ENCODE results near the gene SP1. TPM values are rescaled to one million over a fixed set of nuclear protein-coding genes. Genes with fewer than 3 reads are reported as not detected.
"Not testable (repeated sequence)": the region's sequence is repeated elsewhere in the genome, so short reads cannot be mapped to it uniquely, and the experiment has no call there.

SP1 gene
- total RNA-seq, 1 donor from 2014 or later = 69.5 TPM

DNA sequence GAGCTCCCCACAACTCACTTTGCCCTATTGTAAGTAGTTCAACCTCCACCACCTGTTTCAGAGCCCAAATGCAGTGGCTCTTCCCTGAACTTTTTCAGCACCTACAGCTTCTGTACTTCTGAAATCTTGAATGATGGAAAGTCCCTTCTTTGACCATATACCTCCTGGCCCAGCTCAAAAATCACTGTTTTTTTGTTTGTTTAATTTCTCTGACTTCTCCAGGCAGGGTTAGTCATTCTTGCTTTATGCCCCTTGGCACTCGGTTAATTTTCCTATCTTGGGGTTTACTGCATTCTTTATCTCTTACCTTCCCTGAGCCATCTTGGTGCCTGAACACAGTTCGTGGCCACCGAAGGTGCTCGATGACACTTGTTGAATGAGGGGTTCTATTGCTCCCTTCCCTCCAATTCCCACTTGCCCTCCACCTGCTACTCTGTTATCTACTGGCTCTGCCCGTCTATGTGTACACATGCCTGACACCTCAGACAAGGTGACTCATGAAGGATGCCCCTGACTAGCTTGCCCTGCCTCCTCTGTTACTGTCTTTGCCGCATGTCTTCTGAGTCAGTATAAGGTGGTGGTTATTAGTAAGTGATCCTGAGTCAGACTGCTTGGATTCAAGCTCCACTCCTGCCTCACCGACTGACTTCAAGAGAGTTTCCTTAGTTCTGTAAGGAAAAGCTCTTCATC is 48.1 kb downstream of the SP1 start:
- H3K4me1 Mint-ChIP-seq (ENCODE audit: unreplicated experiment) = no peaks in the 10 kb centered on the region
- no peak for TF ChIP-seq CTCF (IDR thresholded peaks at IDR 0.05; ENCODE audit: unreplicated experiment)
- no peaks in the 10 kb centered on the region for H3K27me3 Mint-ChIP-seq (ENCODE audit: unreplicated experiment)
- no peaks in the 10 kb centered on the region for H3K36me3 Mint-ChIP-seq (ENCODE audit: low read depth, unreplicated experiment)
- DNase-seq (ENCODE audit: low spot score) = no peak
- H3K4me3 Mint-ChIP-seq (ENCODE audit: unreplicated experiment) = no peak overlapping the region
- peak overlapping the region; percentile 46 for H3K27ac Mint-ChIP-seq (ENCODE audit: unreplicated experiment)
- no peaks in the 10 kb centered on the region for H3K9me3 Mint-ChIP-seq (ENCODE audit: unreplicated experiment)

DNA sequence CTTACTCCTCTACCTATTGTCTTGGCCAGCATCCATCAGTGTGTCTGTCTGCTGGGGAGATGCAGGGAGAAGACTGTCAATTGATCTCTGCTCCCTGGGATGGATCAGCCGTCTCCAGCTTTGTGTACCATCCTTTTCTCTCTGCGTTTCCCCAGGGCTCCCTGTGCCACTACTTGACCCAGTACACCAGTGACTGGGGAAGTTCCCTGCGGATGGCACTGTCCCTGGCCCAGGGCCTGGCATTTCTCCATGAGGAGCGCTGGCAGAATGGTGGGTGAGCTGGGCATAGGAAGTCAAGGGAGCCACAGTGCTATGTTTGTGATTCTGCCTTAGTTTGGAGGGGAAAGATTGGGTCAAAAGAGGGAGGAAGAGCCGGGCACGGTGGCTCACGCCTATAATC is 48.8 kb downstream of the SP1 start:
- Mint-ChIP-seq H3K4me3 (ENCODE audit: unreplicated experiment) (no peak overlapping the region), H3K4me1 (ENCODE audit: unreplicated experiment) (no peaks in the 10 kb centered on the region), H3K36me3 (ENCODE audit: low read depth, unreplicated experiment) (no peaks in the 10 kb centered on the region), H3K27me3 (ENCODE audit: unreplicated experiment) (no peaks in the 10 kb centered on the region), H3K27ac (ENCODE audit: unreplicated experiment) (no peak overlapping the region), H3K9me3 (ENCODE audit: unreplicated experiment) (no peaks in the 10 kb centered on the region)
- no peak for TF ChIP-seq CTCF (IDR thresholded peaks at IDR 0.05; ENCODE audit: unreplicated experiment)
- no peak for DNase-seq (ENCODE audit: low spot score)

GRCh38 chr12:53430116-53430515 is 50.1 kb downstream of the SP1 start:
- H3K27me3 Mint-ChIP-seq (ENCODE audit: unreplicated experiment) = no peaks in the 10 kb centered on the region
- no peak for TF ChIP-seq CTCF (IDR thresholded peaks at IDR 0.05; ENCODE audit: unreplicated experiment)

GRCh38 chr12:53431187-53431586 is 51.2 kb downstream of the SP1 start:
- Mint-ChIP-seq H3K4me1 (ENCODE audit: unreplicated experiment) (no peaks in the 10 kb centered on the region), H3K27ac (ENCODE audit: unreplicated experiment) (no peak overlapping the region), H3K4me3 (ENCODE audit: unreplicated experiment) (no peak overlapping the region), H3K27me3 (ENCODE audit: unreplicated experiment) (no peaks in the 10 kb centered on the region), H3K9me3 (ENCODE audit: unreplicated experiment) (no peaks in the 10 kb centered on the region), H3K36me3 (ENCODE audit: low read depth, unreplicated experiment) (no peaks in the 10 kb centered on the region)
- DNase-seq (ENCODE audit: low spot score) = no peak
- no peak for TF ChIP-seq CTCF (IDR thresholded peaks at IDR 0.05; ENCODE audit: unreplicated experiment)

More at GRCh38 chr12:53430116-53430515, 50.1 kb downstream of the SP1 start:
- DNase-seq (ENCODE audit: low spot score) = no peak
- Mint-ChIP-seq H3K36me3 (ENCODE audit: low read depth, unreplicated experiment) (no peaks in the 10 kb centered on the region), H3K4me3 (ENCODE audit: unreplicated experiment) (no peak overlapping the region), H3K4me1 (ENCODE audit: unreplicated experiment) (no peaks in the 10 kb centered on the region), H3K9me3 (ENCODE audit: unreplicated experiment) (no peaks in the 10 kb centered on the region), H3K27ac (ENCODE audit: unreplicated experiment) (no peak overlapping the region)

DNA sequence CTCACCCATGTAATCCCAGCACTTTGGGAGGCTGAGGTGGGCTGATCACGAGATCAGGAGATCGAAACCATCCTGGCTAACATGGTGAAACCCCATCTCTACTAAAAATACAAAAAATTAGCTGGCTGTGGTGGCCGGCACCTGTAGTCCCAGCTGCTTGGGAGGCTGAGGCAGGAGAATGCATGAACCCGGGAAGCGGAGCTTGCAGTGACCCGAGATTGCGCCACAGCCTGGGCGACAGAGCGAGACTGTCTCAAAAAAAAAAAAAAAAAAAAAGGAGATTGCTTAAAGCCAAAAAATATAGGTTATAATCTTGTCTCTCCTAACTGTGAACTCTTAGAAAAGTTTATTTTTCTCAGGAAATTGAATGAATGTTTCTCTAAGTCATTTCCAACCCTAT is 55.4 kb downstream of the SP1 start:
- H3K4me1 Mint-ChIP-seq (ENCODE audit: unreplicated experiment); H3K27ac Mint-ChIP-seq (ENCODE audit: unreplicated experiment); H3K27me3 Mint-ChIP-seq (ENCODE audit: unreplicated experiment); H3K9me3 Mint-ChIP-seq (ENCODE audit: unreplicated experiment); H3K4me3 Mint-ChIP-seq (ENCODE audit: unreplicated experiment); H3K36me3 Mint-ChIP-seq (ENCODE audit: low read depth, unreplicated experiment); DNase-seq (ENCODE audit: low spot score): not testable (repeated sequence)

- not testable (repeated sequence) for H3K9me3 Mint-ChIP-seq (ENCODE audit: unreplicated experiment); DNase-seq (ENCODE audit: low spot score); H3K4me3 Mint-ChIP-seq (ENCODE audit: unreplicated experiment); H3K36me3 Mint-ChIP-seq (ENCODE audit: low read depth, unreplicated experiment); H3K27me3 Mint-ChIP-seq (ENCODE audit: unreplicated experiment)
- peak overlapping the region; percentile 34 for H3K27ac Mint-ChIP-seq (ENCODE audit: unreplicated experiment)
- H3K4me1 Mint-ChIP-seq (ENCODE audit: unreplicated experiment) = peaks cover 20% of the 10 kb centered on the region
Observed at GRCh38 chr12:53439582-53439981, 59.6 kb downstream of the SP1 start.
